ENCODE data around the gene MMP20.

- TF ChIP-seq CTCF (IDR thresholded peaks at IDR 0.05) (no peak), POLR2A (IDR thresholded peaks at IDR 0.05) (no peak), POLR2AphosphoS5 (IDR thresholded peaks at IDR 0.05) (no peak)
Observed at GRCh38 chr11:102600666-102601065, 24.5 kb downstream of the MMP20 start.
